Activated CD4-positive, alpha-beta T cell treated with anti-CD3 and anti-CD28 coated beads for 36 hours (primary cell): ENCODE results near the gene UGT2B17. TPM values are rescaled to one million over a fixed set of nuclear protein-coding genes. Genes with fewer than 3 reads are reported as not detected.
"Not testable (repeated sequence)": the region's sequence is repeated elsewhere in the genome, so short reads cannot be mapped to it uniquely, and the experiment has no call there.

Source experiments
- ATAC-seq: fragments of 200-7000 bp; cut with Tn5 transposase; one replicate; pipeline ENCODE4 v1.10.0; 2021; ENCODE audit warnings: mild to moderate bottlenecking, moderate library complexity
- CTCF ChIA-PET: fragments of 350-600 bp; sonication (Branson Sonifier 250); formaldehyde crosslinking; loops from one replicate; lab custom pipeline; 2021; ENCODE audit warnings: antibody characterized with exemption; lab: Charles Lee
- POLR2A ChIA-PET: fragments of 350-600 bp; sonication (Branson Sonifier 250); formaldehyde crosslinking; loops from one replicate; lab custom pipeline; 2021; ENCODE audit warnings: antibody characterized with exemption, inconsistent platforms; lab: Charles Lee
- DNase-seq: peaks from one replicate; pipeline ENCODE4 v3.0.0-alpha.2; 2020
- H3K27ac Mint-ChIP-seq: one replicate; pipeline ENCODE4 v1.8.0; 2021; ENCODE audit warnings: mixed read lengths
- H3K27me3 Mint-ChIP-seq: one replicate; pipeline ENCODE4 v1.8.0; 2021; ENCODE audit warnings: mixed read lengths
- H3K36me3 Mint-ChIP-seq: one replicate; pipeline ENCODE4 v1.8.0; 2021; ENCODE audit warnings: low read depth, mixed read lengths
- H3K4me1 Mint-ChIP-seq: one replicate; pipeline ENCODE4 v1.8.0; 2021; ENCODE audit warnings: mixed read lengths
- H3K4me3 Mint-ChIP-seq: one replicate; pipeline ENCODE4 v1.8.0; 2021; ENCODE audit warnings: mild to moderate bottlenecking, moderate library complexity, mixed read lengths
- H3K9me3 Mint-ChIP-seq: one replicate; pipeline ENCODE4 v1.8.0; 2021; ENCODE audit warnings: low read depth, mixed read lengths
- intact Hi-C, 2 experiments: fragments of 100-400 bp; cut with DNase I in 1 of 2; cut with micrococcal nuclease in 1 of 2; formaldehyde crosslinking; loops; one replicate each; pipeline versions ENCODE4 v1.14.2 to v1.15.1; 2022 to 2024; cut with DNase I, micrococcal nuclease
- total RNA-seq, 2 experiments: library from RNA; stranded (reverse); gene quantifications; one replicate each; pipeline ENCODE4 v1.2.3, GENCODE V29; 2021

Gene UGT2B17
- total RNA-seq, 2 experiments from 2014 or later: not detected

- H3K9me3 Mint-ChIP-seq, H3K27ac Mint-ChIP-seq, intact Hi-C loops, H3K36me3 Mint-ChIP-seq, POLR2A ChIA-PET, ATAC-seq, CTCF ChIA-PET, H3K4me3 Mint-ChIP-seq, DNase-seq, H3K4me1 Mint-ChIP-seq, H3K27me3 Mint-ChIP-seq: not testable (repeated sequence)
Observed at GRCh38 chr4:68566364-68566763, 9.8 kb downstream of the UGT2B17 start.

GRCh38 chr4:68565082-68565481, 11.0 kb downstream of the UGT2B17 start:
- H3K4me3 Mint-ChIP-seq, POLR2A ChIA-PET, intact Hi-C loops, H3K27me3 Mint-ChIP-seq, ATAC-seq, DNase-seq, H3K9me3 Mint-ChIP-seq, H3K4me1 Mint-ChIP-seq, CTCF ChIA-PET, H3K27ac Mint-ChIP-seq, H3K36me3 Mint-ChIP-seq: not testable (repeated sequence)

- H3K27me3 Mint-ChIP-seq, H3K4me3 Mint-ChIP-seq, DNase-seq, H3K36me3 Mint-ChIP-seq, ATAC-seq, CTCF ChIA-PET, H3K4me1 Mint-ChIP-seq, H3K27ac Mint-ChIP-seq, H3K9me3 Mint-ChIP-seq, intact Hi-C loops, POLR2A ChIA-PET: not testable (repeated sequence)
Observed at GRCh38 chr4:68560364-68561070, 15.6 kb downstream of the UGT2B17 start.

- POLR2A ChIA-PET, DNase-seq, intact Hi-C loops, H3K4me1 Mint-ChIP-seq, H3K27ac Mint-ChIP-seq, H3K4me3 Mint-ChIP-seq, ATAC-seq, CTCF ChIA-PET, H3K36me3 Mint-ChIP-seq, H3K9me3 Mint-ChIP-seq, H3K27me3 Mint-ChIP-seq: not testable (repeated sequence)
Observed at GRCh38 chr4:68553830-68554229, 22.3 kb downstream of the UGT2B17 start.

- H3K4me1 Mint-ChIP-seq, ATAC-seq, H3K36me3 Mint-ChIP-seq, H3K27me3 Mint-ChIP-seq, CTCF ChIA-PET, intact Hi-C loops, POLR2A ChIA-PET, H3K9me3 Mint-ChIP-seq, DNase-seq, H3K27ac Mint-ChIP-seq, H3K4me3 Mint-ChIP-seq: not testable (repeated sequence)
Observed at GRCh38 chr4:68552818-68553811, 23.0 kb downstream of the UGT2B17 start.

- H3K27ac Mint-ChIP-seq, H3K4me1 Mint-ChIP-seq, ATAC-seq, intact Hi-C loops, H3K36me3 Mint-ChIP-seq, POLR2A ChIA-PET, H3K9me3 Mint-ChIP-seq, CTCF ChIA-PET, DNase-seq, H3K27me3 Mint-ChIP-seq, H3K4me3 Mint-ChIP-seq: not testable (repeated sequence)
Observed at GRCh38 chr4:68542742-68543141, 33.4 kb downstream of the UGT2B17 start.

GRCh38 chr4:68536375-68536774, 39.7 kb downstream of the UGT2B17 start:
- no peaks in the 10 kb centered on the region for H3K36me3 Mint-ChIP-seq
- H3K4me1 Mint-ChIP-seq: no peaks in the 10 kb centered on the region

GRCh38 chr4:68535974-68536373, 40.1 kb downstream of the UGT2B17 start:
- ATAC-seq (no peak), DNase-seq (no peak)
- CTCF ChIA-PET: no interaction called here
- POLR2A ChIA-PET: no interaction called here
- Mint-ChIP-seq H3K9me3 (no peaks in the 10 kb centered on the region), H3K4me3 (no peak overlapping the region), H3K4me1 (no peaks in the 10 kb centered on the region), H3K27me3 (no peaks in the 10 kb centered on the region), H3K36me3 (no peaks in the 10 kb centered on the region), H3K27ac (no peak overlapping the region)
- intact Hi-C loops: no loop called here

More at GRCh38 chr4:68536375-68536774, 39.7 kb downstream of the UGT2B17 start:
- CTCF ChIA-PET: no interaction called here
- H3K4me3 Mint-ChIP-seq: no peak overlapping the region
- POLR2A ChIA-PET: no interaction called here
- ATAC-seq: no peak
- H3K9me3 Mint-ChIP-seq: no peaks in the 10 kb centered on the region
- no peak overlapping the region for H3K27ac Mint-ChIP-seq
- H3K27me3 Mint-ChIP-seq: no peaks in the 10 kb centered on the region
- DNase-seq: no peak
- intact Hi-C loops: no loop called here

GRCh38 chr4:68522232-68522631, 53.9 kb downstream of the UGT2B17 start:
- POLR2A ChIA-PET, H3K27ac Mint-ChIP-seq, H3K27me3 Mint-ChIP-seq, intact Hi-C loops, H3K36me3 Mint-ChIP-seq, ATAC-seq, H3K9me3 Mint-ChIP-seq, H3K4me1 Mint-ChIP-seq, DNase-seq, CTCF ChIA-PET, H3K4me3 Mint-ChIP-seq: not testable (repeated sequence)

- ATAC-seq: no peak
- DNase-seq: no peak
- ChIA-PET CTCF (no interaction called here), POLR2A (no interaction called here)
- Mint-ChIP-seq H3K4me3 (no peak overlapping the region), H3K9me3 (no peaks in the 10 kb centered on the region), H3K27me3 (no peaks in the 10 kb centered on the region), H3K27ac (no peak overlapping the region), H3K4me1 (no peaks in the 10 kb centered on the region), H3K36me3 (no peaks in the 10 kb centered on the region)
- intact Hi-C loops: no loop called here
Observed at GRCh38 chr4:68520985-68521384, 55.1 kb downstream of the UGT2B17 start.

- CTCF ChIA-PET: no interaction called here
- no peak overlapping the region for H3K27ac Mint-ChIP-seq
- intact Hi-C loops: no loop called here
Observed at GRCh38 chr4:68518889-68519288, 57.2 kb downstream of the UGT2B17 start.

More at GRCh38 chr4:68518889-68519288, 57.2 kb downstream of the UGT2B17 start:
- POLR2A ChIA-PET: no interaction called here
- no peak for ATAC-seq
- H3K4me1 Mint-ChIP-seq: no peaks in the 10 kb centered on the region
- DNase-seq: no peak
- no peak overlapping the region for H3K4me3 Mint-ChIP-seq
- H3K27me3 Mint-ChIP-seq: no peaks in the 10 kb centered on the region
- H3K9me3 Mint-ChIP-seq: no peaks in the 10 kb centered on the region
- no peaks in the 10 kb centered on the region for H3K36me3 Mint-ChIP-seq
